Measurements from ENCODE around the gene RFC1.
"Not testable (repeated sequence)": the region's sequence is repeated elsewhere in the genome, so short reads cannot be mapped to it uniquely, and the experiment has no call there.

Gene RFC1

GRCh38 chr4:39304651-39305050 is 61.5 kb downstream of the RFC1 start:
- DNase-seq: no peak

GRCh38 chr4:39303871-39304270 is 62.3 kb downstream of the RFC1 start:
- no peak for DNase-seq

- DNase-seq: no peak
Measured at GRCh38 chr4:39302901-39303300, 63.3 kb downstream of the RFC1 start.

- DNase-seq: no peak
Measured at GRCh38 chr4:39295784-39296183, 70.4 kb downstream of the RFC1 start.

GRCh38 chr4:39292433-39292832 is 73.7 kb downstream of the RFC1 start:
- DNase-seq: not testable (repeated sequence)

GRCh38 chr4:39291686-39292085 is 74.5 kb downstream of the RFC1 start:
- DNase-seq: no peak

GRCh38 chr4:39287223-39287622 is 78.9 kb downstream of the RFC1 start:
- no peak for DNase-seq

GRCh38 chr4:39286263-39286662 is 79.9 kb downstream of the RFC1 start:
- no peak for DNase-seq

GRCh38 chr4:39285853-39286252 is 80.3 kb downstream of the RFC1 start:
- no peak for DNase-seq

- no peak for DNase-seq
Measured at GRCh38 chr4:39285111-39285795, 80.9 kb downstream of the RFC1 start.

GRCh38 chr4:39280770-39281169 is 85.4 kb downstream of the RFC1 start:
- DNase-seq: no peak

- no peak for DNase-seq
Measured at GRCh38 chr4:39279416-39279815, 86.7 kb downstream of the RFC1 start.

GRCh38 chr4:39278476-39278875 is 87.7 kb downstream of the RFC1 start:
- DNase-seq: no peak

- not testable (repeated sequence) for DNase-seq
Measured at GRCh38 chr4:39277661-39278060, 88.5 kb downstream of the RFC1 start.

GRCh38 chr4:39274503-39274902 is 91.7 kb downstream of the RFC1 start:
- DNase-seq: no peak

- no peak for DNase-seq
Measured at GRCh38 chr4:39263895-39264294, 102.3 kb downstream of the RFC1 start.

GRCh38 chr4:39259571-39260330 is 106.4 kb downstream of the RFC1 start:
- no peak for DNase-seq

- DNase-seq: no peak
Measured at GRCh38 chr4:39256436-39256835, 109.7 kb downstream of the RFC1 start.

GRCh38 chr4:39255871-39256270 is 110.3 kb downstream of the RFC1 start:
- no peak for DNase-seq

- DNase-seq: no peak
Measured at GRCh38 chr4:39255266-39255665, 110.9 kb downstream of the RFC1 start.

GRCh38 chr4:39243462-39243861 is 122.7 kb downstream of the RFC1 start:
- DNase-seq: no peak

Data from activated gamma-delta T cell (primary cell).